HG03135 (cell line): ENCODE results near the gene TARBP2.
"Not testable (repeated sequence)": the region's sequence is repeated elsewhere in the genome, so short reads cannot be mapped to it uniquely, and the experiment has no call there.

ENCODE experiments used
- ATAC-seq: cut with Tn5 transposase; IDR thresholded peaks from one replicate; pipeline ENCODE4 v1.9.1; 2021; ENCODE audit warnings: mild to moderate bottlenecking, moderate library complexity; ENCODE audit not compliant: unreplicated experiment

TARBP2 gene

DNA sequence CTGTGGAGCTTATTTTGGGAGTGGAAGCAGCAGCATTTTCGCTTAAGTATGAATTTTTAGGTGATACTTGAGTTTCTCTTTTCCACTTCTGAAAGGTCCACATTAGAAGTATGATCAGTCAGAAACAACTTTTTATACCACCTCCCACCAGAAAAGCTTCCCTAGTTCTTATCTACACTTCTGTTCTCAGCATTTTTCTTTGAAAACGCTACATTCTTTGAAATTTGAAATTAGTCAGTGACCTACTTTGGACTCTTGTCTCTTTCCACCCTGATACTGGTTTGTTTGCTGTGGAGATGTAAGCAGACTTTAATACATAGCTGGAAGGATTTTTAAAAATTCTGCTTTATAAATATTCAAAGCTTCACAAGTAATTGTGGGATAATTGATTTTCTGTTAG is 27.0 kb upstream of the TARBP2 start:
- no peak for ATAC-seq

GRCh38 chr12:53474819-53475218 is 26.3 kb upstream of the TARBP2 start:
- no peak for ATAC-seq

- no peak for ATAC-seq
Observed at GRCh38 chr12:53476769-53477209, 24.3 kb upstream of the TARBP2 start.

- no peak for ATAC-seq
Observed at GRCh38 chr12:53478865-53479264, 22.2 kb upstream of the TARBP2 start.

DNA sequence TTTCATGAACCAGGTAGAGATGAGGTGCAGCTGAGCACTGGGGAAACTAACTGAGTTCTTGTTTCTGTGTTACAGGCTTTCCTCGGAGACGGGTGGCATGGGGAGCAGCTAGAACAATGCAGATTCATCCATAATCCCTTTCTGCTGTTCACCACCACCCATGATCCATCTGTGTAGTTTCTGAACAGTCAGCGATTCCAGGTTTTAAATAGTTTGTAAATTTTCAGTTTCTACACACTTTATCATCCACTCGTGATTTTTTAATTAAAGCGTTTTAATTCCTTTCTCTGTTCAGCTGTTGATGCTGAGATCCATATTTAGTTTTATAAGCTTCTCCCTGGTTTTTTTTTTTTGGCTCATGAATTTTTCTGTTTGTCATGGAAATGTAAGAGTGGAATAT is 21.8 kb upstream of the TARBP2 start:
- no peak for ATAC-seq

DNA sequence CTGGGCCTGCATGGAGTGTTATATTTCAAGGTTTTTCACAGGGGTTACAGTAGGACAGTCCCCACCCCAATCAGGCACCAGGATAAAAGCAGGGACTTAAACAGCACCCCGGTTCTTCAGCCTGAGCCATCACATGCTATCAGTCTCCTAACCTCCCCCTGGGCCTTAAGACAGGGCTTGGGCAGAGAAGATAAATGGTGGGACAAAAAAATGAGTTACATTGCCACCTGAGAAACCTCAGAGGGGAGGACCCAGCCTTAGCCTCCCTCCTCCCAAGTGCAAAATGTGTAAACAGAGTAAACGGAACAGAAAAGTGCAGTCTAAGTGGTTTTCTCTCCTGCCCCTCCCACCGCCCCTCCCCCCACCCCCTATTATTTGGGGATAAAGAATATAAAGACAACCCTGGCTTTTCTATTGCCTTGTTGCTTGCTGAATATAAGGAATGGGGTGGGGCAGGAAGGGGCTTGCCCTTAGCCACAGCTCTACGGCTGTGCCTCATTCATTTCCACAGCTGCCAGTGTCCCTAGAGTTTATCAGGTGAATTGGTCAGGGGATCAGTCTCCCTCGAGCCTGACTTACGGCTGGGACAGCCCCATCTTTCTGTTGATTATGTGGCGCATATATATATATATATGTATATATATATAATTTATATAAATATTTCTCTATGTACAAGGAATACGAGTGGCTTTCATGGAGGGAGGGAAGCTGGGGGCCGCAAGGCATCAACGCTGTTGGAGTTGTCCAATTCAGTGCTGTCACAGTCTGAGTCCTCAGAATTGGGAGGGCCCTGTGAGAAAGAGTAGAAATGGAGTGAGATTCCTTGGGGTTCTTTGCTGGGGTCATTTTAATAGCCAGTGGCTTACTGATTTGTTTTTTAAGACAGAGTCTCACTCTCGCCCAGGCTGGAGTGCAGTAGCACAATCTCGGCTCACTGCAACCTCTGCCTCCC is 20.3 kb upstream of the TARBP2 start:
- no peak for ATAC-seq

- not testable (repeated sequence) for ATAC-seq
Observed at GRCh38 chr12:53481458-53481857, 19.6 kb upstream of the TARBP2 start.

DNA sequence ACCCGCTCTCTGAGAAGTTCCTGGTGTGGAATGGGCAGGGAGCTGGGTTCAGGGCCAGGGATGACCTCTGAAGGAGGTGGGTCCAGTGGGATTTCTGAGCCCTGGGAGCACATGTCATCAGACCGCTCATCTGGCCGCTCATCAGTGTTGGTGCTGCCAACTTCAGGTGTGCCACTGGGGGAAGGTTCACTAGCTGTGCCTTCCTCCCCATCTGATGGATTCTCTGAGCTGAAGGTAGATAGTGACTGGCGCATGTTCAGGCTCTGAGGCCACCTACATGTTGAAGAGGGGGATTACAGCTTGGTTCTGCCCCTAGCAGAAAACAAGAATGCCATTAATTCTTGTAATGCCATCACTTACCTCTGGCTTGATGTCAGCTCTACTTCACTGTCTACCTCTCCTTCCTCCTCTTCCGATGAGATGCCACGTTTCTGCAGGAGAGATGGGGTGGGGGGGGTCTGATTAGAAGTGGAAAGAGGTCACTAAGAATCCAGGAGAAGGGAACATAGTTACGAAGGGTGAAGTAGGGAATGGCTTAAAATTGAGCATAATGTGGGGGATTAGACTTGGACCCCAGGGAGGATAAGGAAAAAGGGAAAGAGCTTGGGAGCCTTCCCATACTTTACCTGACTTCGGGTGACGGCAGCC is 19.0 kb upstream of the TARBP2 start:
- ATAC-seq: no peak

DNA sequence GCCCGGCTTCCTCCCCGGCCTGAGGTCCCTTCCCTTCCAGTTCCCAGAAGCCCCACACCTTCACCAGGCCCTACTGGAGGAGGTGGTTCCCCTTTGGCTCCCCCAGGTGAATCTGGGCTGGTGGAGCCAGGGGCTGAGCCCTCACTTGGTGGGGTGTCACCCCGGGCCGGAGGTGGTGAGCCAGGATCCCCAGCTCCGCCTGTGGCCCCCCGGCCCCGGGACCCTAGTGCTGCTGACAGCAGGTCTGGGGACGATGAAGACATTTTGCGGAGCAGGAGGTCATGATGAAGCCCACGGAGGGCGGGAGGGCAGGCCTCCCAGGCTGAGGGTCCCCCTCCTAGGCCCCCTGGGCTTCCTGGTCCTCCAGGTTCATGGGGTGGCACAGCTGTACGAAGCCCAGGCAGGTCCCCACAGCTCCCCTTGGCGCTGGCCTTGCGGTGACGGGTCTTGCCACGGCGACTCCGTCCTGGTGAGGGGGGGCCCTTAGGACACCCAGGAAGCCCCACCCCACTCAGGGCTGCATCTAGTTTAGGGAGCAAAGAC is 18.4 kb upstream of the TARBP2 start:
- no peak for ATAC-seq

- no peak for ATAC-seq
Observed at GRCh38 chr12:53483225-53483978, 17.7 kb upstream of the TARBP2 start.

DNA sequence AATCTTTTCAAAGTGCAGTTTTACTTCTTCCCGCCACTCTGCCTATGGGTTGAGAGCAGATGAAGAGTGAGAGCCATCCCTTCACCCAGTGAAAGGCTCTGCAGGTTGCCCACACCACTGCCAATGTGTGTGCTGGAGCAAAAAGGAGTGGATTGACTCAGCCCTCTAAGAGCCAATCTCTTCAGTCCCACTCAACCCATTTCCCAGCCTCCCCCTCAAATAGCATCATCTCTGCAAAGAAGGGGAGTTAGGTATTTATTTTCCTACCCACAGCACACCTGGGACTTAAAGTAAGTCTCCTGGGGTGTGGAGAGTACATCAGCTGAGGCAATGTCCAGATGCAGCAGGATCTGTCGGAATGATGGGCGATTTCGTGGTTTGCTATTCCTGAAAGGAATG is 17.1 kb upstream of the TARBP2 start:
- ATAC-seq: no peak

GRCh38 chr12:53484686-53485575 is 16.2 kb upstream of the TARBP2 start:
- no peak for ATAC-seq

- ATAC-seq: no peak
Observed at GRCh38 chr12:53485955-53486735, 14.9 kb upstream of the TARBP2 start.

GRCh38 chr12:53486736-53487487 is 14.2 kb upstream of the TARBP2 start:
- no peak for ATAC-seq

DNA sequence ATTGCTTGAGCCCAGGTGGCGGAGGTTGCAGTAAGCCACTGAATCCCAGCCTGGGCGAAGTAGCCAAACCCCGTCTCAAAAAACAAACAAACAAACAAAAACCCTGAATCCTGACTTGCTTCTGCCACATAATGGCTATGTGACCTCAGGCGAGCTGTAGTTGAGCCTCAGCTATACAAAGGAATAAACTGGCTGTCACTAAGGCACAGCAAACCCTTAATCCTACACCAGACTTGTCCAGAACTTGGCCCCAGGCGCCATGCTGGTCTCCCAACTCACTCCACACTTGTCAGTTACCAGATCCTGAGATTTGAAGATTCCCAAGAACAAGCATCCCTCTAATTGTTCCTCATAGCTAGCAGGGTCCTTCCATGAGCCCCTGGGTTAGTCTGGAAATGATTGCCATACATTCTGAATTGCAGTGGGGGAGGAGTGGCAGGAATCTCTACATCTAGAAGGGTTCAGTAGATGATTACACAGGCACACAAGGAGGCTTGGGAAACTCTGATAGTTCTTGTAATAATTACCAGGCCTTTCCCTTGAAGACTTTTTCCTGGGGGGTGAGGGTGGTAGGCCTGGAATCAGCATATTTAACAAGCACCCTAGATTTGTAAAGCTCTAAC is 11.7 kb upstream of the TARBP2 start:
- ATAC-seq: no peak

DNA sequence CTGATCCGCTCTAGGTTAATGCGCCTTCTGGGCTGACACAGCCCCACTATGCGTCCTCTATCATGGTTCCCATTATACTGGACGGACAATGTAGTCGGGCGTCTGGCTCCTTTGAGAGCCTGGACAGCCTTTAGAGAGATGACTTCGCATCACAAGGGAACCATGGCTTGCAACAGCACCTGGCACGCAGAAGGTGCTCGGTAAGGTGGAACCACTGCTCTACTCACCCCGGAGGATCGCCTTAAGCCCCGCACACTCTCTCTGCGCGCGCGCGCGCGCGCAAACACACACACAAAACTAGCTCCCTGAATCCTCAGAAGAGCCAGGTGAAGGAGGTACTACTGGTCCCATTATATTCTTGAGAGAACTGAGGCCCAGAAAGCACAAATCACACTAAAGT is 8.9 kb upstream of the TARBP2 start:
- ATAC-seq: no peak

DNA sequence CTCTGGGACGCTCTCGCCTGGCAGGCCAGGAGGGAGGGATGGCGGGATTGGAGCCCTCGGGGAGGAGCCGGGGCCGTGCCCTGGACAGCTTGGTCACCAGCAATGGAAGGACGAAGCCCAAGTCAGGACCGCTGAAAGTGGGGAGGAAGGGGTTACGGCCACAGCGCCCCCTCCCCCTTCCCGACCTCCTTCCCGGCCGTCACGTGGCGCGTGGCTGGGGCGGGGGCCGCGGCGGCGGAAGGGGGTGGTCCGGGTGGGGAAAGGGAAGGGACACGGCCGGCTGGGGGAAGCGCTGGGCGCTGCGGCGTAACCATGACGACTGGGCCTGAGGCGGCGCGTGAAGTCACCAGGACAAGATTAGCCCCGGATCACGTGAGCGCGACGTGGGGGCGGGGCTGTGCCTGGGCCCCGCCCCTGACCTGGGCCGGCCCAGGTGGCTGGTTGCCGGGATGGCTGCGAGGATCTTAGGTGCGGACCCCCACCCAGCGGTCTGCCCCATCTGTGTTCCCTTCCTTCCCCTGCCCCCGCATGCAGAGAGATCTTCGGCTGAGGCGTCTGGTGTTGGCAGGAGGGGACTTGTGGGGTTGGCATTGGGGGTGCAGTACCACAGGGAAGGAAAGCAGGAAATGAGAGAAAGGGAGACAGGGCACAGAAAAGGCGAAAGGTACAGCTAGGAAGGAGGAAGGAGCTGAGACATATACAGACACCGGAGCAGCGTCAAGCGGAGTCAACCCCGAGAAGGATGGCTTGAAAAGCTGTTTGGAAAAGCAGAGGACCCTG is 8.1 kb upstream of the TARBP2 start:
- peak; percentile 90 for ATAC-seq
